HG02588 (cell line): ENCODE measurements around the gene CRTC2.
"Not testable (repeated sequence)": the region's sequence is repeated elsewhere in the genome, so short reads cannot be mapped to it uniquely, and the experiment has no call there.

Experiments used
- ATAC-seq: cut with Tn5 transposase; IDR thresholded peaks from one replicate; pipeline ENCODE4 v1.9.1; 2021; ENCODE audit warnings: mild to moderate bottlenecking, moderate library complexity; ENCODE audit not compliant: unreplicated experiment

The CRTC2 gene

GRCh38 chr1:153929981-153930948, 28.1 kb downstream of the CRTC2 start:
- no peak for ATAC-seq

- ATAC-seq, result no peak
Observed at GRCh38 chr1:153929426-153929825, 29.0 kb downstream of the CRTC2 start.

GRCh38 chr1:153928791-153929341, 29.5 kb downstream of the CRTC2 start:
- ATAC-seq, result no peak

GRCh38 chr1:153928245-153928644, 30.2 kb downstream of the CRTC2 start:
- no peak for ATAC-seq

- ATAC-seq, result no peak
Observed at GRCh38 chr1:153926405-153926804, 32.0 kb downstream of the CRTC2 start.

- ATAC-seq, result peak; percentile 91
Observed at GRCh38 chr1:153922972-153923925, 35.2 kb downstream of the CRTC2 start, which contains the start of gene GATAD2B. TSS of gene GATAD2B (minus strand) at chr1:153922972. CDS start at chr1:153828347, 94,625 bp downstream.

DNA sequence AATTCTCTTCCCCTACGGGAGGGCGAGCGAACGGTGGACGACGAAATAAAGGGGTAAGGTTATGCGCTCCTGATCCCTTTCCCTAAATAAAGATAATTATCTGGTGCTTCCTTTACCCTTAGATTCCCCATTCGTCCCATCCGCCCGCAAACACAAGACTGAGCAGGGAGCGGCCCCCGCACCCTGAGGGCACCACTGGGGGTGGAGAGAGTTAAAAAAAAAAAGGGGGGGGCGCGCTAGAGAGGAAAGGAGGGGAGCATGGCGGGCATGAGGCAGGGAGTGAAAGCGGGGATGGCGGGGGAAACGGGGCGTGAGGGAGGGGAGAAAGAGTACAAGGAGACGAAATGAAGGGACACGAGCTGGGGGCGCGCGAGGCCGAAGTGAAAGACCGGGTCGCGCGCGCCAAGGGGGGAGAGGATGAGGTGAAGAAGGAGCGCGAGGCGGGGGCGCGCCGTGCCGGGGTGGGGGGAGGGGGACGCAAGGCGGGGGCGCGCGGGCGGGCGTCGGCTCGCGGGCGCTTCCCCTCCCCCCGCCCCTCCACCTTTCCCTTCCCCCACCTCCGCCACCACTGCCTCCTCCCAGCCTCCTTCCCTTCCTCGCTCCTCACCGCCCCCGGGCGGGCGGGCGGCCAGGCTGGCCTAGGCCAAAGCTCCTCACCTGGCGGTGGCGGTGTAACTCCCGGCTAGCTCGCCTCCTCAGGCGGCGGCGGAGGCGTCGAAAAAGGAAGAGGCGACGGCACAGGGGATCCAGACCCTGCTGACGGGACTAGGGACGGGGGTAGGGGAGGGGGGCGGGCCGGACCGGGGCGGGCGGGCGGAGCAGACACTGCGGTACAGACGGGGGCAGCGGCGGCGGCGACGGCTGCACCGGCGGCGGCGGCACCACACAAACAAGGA, 36.1 kb downstream of the CRTC2 start:
- peak; percentile 22 for ATAC-seq

DNA sequence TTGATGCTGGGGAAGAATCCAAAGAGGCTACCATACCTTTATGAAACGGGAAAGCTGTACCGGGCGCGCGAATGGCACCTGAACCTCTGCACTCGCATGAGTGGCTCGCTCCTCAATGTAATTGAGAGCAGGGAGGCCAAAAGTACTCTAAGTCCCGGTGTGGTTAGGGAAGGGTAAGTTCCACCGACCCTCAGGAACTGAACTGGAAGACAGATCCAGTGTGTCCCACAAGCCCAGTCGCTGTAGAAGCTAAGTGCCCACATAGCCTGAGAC, 36.7 kb downstream of the CRTC2 start:
- no peak for ATAC-seq

GRCh38 chr1:153921080-153921802, 37.2 kb downstream of the CRTC2 start:
- no peak for ATAC-seq

GRCh38 chr1:153919876-153920852, 38.2 kb downstream of the CRTC2 start:
- no peak for ATAC-seq

GRCh38 chr1:153916297-153916696, 42.1 kb downstream of the CRTC2 start:
- ATAC-seq, result no peak

DNA sequence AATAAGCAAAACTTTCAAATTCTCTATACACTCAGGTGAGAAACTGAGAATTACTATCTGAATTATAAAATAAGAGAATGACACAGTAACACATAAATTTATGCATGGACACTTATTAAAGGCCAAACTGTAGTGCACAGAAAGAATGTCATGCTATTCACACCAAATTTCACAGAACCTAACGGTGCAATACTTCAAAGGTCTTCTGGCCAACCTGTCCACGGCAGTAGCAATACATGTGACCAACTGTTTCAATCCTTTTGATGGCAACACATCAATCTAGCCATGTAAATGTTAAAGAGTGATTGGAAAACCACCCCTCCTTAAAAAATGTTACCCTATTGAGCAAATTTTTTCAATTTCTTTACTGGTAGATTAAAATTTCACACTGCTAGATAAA, 46.1 kb downstream of the CRTC2 start:
- no peak for ATAC-seq

GRCh38 chr1:153910560-153910959, 47.9 kb downstream of the CRTC2 start:
- not testable (repeated sequence) for ATAC-seq

DNA sequence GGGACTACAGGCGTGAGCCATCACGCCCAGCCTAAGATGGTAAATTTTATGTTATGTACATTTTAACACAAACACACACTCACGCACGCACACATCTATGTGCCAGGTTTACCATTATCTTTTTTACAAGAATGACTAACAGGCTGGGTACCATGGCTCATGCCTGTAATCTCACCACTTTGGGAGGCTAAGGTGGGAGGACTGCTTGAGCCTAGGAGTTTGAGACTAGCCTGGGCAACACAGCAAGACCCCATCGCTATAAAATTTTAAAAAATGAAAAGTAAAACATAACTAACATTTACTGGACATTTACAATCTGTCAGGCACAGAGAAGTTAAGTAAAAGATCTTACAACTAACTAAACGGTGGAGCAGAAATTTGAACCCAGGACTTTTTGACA, 50.3 kb downstream of the CRTC2 start:
- ATAC-seq, result no peak

GRCh38 chr1:153907134-153907533, 51.3 kb downstream of the CRTC2 start:
- ATAC-seq, result no peak

DNA sequence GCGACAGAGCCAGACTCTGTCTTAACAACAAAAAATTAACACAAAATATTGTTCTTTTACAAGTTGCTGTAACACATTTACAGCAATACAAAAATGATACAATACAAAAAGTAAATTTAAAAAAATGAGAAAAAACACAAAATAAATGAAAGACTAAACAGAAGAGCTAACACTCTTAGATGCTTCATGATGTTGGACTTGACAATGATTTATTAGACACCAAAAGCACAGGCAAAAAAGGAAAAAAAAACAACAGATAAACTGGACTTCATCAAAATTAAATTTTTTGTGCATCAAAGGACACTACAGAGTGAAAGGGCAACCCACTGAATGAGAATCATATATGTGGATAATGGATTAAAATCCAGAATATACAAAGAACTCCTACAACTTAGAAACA, 52.0 kb downstream of the CRTC2 start:
- no peak for ATAC-seq

GRCh38 chr1:153905908-153906307, 52.5 kb downstream of the CRTC2 start:
- ATAC-seq, result not testable (repeated sequence)

DNA sequence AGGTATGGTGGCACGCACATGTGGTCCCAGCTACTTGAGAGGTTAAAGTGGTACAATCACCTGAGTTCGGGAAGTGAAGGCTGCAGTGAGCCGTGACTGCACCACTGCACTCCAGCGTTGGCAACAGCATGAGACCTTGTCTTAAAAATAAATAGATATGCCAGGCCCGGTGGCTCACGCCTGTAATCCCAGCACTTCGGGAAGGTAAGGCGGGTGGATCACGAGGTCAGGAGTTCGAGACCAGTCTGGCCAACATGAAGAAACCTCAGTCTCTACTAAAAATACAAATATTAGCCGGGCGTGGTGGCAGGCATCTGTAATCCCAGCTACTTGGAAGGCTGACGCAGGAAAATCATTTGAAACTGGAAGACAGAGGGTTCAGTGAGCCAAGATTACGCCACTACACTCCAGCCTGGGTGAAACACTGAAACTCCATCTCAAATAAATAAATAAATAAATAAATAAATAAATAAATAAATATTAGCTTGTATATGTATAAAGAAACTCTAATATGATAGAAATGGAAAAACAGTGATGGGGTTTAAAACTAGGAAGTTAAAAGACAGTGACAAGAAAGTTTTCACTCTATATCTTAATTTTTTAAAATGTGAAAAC, 54.5 kb downstream of the CRTC2 start:
- ATAC-seq, result no peak
